GM21528 (cell line): ENCODE results near the gene GOLGA6L1.
"Not testable (repeated sequence)": the region's sequence is repeated elsewhere in the genome, so short reads cannot be mapped to it uniquely, and the experiment has no call there.

ENCODE experiments used
- ATAC-seq: cut with Tn5 transposase; IDR thresholded peaks from one replicate; pipeline ENCODE4 v1.9.1; 2021; ENCODE audit warnings: mild to moderate bottlenecking, moderate library complexity; ENCODE audit not compliant: unreplicated experiment, low FRiP score

GOLGA6L1 gene

GRCh38 chr15:23136722-23137121 is at the start of gene GOLGA6L1:
TSS of gene GOLGA6L1 (minus strand) at chr15:23136822. CDS start at chr15:23136731, 91 bp downstream.
- not testable (repeated sequence) for ATAC-seq

DNA sequence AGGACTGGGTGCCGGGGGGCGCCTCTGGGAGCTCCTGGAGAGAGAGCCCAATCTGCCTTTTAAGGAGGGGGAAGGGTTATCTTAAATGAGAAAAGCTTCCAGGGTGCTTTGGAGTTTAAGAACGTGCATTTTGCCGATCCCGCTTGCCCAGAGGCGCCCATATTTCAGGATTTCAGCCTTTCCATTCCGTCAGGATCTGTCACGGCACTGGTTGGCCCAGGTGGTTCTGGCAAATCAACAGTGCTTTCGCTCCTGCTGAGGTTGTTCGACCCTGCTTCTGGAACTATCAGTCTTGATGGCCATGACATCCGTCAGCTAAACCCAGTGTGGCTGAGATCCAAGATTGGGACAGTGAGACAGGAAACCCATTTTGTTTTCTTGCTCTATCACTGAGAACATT is 44.6 kb upstream of the GOLGA6L1 start:
- not testable (repeated sequence) for ATAC-seq

DNA sequence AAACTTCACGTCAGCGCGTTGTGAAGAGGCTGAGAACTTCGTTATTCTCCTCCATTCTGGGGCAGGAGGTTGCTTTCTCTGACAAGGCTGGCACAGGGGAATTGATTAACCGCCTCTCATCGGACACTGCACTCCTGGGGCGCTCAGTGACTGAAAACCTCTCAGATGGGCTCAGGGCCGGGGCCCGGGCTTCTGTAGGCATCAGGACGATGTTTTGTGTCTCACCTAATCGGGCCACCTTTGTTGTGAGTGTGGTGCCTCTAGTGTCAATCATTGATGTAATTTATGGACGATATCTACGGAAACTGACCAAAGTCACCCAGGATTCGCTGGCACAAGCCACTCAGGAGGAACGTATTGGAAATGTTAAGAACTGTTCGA is 43.9 kb upstream of the GOLGA6L1 start:
- not testable (repeated sequence) for ATAC-seq

DNA sequence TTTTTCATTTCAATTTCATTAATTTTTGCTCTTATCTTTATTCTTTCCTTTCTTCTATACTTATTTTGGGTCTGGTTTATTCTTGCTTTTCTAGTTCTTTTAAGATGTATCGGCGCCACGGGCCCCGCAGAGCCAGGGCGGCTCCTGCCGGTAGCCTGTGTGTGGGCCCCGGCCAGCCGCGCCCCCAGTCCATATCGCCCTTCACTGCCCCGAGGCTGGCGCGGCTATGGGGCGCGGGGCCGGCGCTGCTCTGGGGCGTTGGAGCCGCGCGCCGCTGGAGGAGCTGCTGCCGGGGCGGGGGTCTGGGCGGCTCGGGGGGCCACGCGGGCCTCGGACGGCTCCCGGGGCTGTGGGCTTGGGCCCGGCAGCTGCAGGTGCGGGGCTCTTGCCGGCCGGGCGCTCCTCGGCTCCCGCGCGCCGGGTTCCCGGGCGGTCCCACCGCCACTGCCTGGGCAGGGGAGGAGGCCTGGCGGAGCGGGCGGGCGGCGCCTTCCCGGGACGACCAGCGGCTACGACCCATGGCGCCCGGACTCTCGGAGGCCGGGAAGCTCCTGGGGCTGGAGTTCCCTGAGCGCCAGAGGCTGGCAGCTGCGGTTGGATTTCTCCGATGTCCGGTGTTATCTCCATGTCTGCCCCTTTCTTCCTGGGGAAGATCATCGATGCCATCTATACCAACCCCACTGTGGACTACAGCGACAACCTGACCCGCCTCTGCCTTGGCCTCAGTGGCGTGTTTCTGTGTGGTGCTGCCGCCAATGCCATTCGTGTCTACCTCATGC is 43.3 kb upstream of the GOLGA6L1 start:
- ATAC-seq, result not testable (repeated sequence)

GRCh38 chr15:23176683-23177082 is 40.1 kb upstream of the GOLGA6L1 start:
- not testable (repeated sequence) for ATAC-seq

DNA sequence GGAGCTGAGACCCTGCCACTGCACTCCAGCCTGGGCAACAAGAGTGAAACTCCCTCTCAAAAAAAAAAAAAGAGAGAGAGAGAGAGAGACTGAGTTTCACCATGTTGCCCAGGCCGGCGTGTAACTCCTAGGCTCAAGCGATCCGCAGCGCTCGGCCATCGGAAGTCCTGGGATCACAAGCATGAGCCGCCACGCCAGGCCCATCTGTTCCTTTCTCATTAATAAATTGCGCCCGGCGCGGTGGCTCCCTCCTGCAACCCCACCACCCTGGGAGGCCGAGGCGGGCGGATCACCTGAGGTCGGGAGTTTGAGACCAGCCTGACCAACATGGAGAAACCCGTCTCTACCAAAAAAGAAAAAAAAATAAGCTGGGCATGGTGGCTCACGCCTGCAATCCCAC is 39.0 kb upstream of the GOLGA6L1 start:
- not testable (repeated sequence) for ATAC-seq

GRCh38 chr15:23174609-23175140 is 38.1 kb upstream of the GOLGA6L1 start:
- ATAC-seq, result not testable (repeated sequence)

DNA sequence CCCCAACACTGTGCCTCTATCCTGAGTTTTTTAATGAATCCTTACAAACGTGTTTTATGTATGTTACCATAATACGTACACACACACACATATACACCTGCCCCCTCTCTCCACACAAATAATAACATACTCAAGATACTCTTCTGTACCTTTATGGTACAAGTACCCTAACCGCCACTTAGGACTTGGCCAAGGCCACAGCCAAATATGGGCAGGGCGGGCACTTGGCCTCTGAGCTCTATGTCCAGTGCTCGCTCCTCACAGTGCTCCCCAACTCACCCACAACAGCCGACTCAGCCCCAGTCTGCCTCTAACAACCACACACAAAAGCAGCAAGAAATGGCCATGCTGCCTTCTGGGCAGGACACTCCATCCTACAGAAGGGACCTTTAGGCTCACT is 3.8 kb downstream of the GOLGA6L1 start:
- not testable (repeated sequence) for ATAC-seq

DNA sequence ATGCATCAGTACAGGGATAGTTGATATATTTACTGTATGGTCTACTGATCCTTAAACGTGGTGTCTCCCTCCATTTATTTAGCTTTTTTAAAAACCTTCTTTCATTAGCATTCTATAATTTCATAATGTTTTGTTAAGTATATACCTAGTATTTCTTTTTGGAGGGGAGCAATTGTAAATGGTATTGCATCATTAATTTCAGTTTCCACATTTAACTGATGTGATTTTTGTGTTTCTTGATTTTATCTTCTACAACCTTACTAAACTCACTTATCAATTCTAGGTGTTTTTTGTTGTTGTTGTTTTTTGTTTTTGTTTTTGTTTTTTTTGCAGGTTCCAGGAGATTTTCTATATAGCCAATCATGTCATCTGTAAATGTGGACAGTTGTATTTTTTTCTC is 18.4 kb downstream of the GOLGA6L1 start:
- no peak for ATAC-seq

GRCh38 chr15:23095796-23096195 is 40.8 kb downstream of the GOLGA6L1 start:
- no peak for ATAC-seq

DNA sequence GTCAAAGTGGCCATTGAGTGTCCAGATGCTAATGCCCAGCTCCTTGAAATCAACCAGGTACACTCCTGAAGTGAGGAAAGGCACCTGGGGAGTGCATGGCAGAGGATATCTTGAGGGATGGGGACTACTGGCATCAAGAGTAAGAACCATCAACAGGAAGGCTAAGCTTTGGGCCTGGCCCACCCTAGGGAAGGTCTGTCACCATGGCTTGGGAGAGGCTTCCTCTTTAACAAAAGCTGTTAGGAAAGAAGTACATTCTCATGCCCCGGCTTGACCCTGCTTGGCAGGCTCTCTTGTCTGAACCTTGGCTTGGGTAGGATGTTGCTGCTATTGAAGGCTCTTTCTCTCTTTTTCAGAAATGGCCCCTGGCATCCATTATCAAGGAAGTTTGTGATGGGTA is 53.5 kb downstream of the GOLGA6L1 start:
- no peak for ATAC-seq

DNA sequence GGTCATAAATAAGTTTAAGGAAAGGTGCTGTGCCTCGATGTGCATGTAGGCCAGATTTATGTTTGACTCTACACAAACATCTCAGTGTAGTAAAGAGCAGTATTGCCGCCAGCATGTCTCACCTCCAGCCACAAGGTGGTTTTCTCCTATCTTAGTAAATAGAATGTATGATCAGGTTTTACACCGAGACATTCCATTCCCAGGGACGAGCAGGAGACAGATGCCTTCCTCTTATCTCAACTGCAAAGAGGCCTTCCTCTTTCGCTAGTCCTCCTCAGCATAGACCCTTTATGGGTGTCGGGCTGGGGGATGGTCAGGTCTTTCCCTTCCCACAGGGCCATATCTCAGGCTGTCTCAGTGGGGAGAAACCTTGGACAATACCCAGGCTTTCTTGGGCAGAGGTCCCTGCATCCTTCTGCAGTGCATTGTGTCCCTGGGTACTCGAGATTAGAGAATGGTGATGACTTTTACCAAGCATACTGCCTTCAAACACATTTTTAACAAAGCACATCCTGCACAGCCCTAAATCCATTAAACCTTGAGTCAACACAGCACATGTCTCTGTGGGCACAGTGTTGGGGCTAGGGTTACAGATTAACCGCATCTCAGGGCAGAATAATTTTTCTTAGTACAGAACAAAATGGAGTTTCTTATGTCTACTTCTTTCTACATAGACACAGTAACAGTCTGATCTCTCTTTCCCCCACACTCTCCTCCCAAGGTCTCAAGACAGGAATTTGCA is 54.5 kb downstream of the GOLGA6L1 start:
- not testable (repeated sequence) for ATAC-seq

GRCh38 chr15:23081271-23081670 is 55.4 kb downstream of the GOLGA6L1 start:
- ATAC-seq, result no peak

- ATAC-seq, result no peak
These were observed 56.9 kb downstream of the GOLGA6L1 start for GRCh38 chr15:23079766-23080165.
